ENCODE results near the gene VAMP3.

GRCh38 chr1:7795406-7795805 lies 24.3 kb downstream of the VAMP3 start:
- TF ChIP-seq GATA2 (IDR thresholded peaks at IDR 0.05; ENCODE audit: low read depth, low read length) (no peak), GATA3 (IDR thresholded peaks at IDR 0.05; ENCODE audit: low read depth, low read length) (no peak)

Measured in SH-SY5Y (cell line).